DMS153 treated with DMSO at 0.1 percent for 48 hours (cell line): ENCODE results near the gene TMEM51.

Source experiments
- DNase-seq: peaks from one replicate; lab custom pipeline; 2025; ENCODE audit not compliant: unreplicated experiment; lab: John Stamatoyannopoulos, UW

Gene TMEM51

GRCh38 chr1:15152318-15153183 lies 996 bp upstream of the TMEM51 start:
- peak; percentile 80 for DNase-seq

GRCh38 chr1:15153842-15154479 lies 414 bp downstream of the TMEM51 start:
- peak; percentile 41 for DNase-seq

- DNase-seq = no peak
Observed at GRCh38 chr1:15154480-15155036, 1.0 kb downstream of the TMEM51 start.

- DNase-seq = no peak
Observed at GRCh38 chr1:15155191-15155590, 1.6 kb downstream of the TMEM51 start.

- DNase-seq = no peak
Observed at GRCh38 chr1:15155888-15156741, 2.6 kb downstream of the TMEM51 start.

GRCh38 chr1:15156807-15157380 lies 3.3 kb downstream of the TMEM51 start:
- DNase-seq = no peak

- no peak for DNase-seq
Observed at GRCh38 chr1:15157524-15158399, 4.2 kb downstream of the TMEM51 start.

GRCh38 chr1:15158506-15159165 lies 5.1 kb downstream of the TMEM51 start:
- DNase-seq = no peak

- no peak for DNase-seq
Observed at GRCh38 chr1:15159166-15159555, 5.6 kb downstream of the TMEM51 start.

- no peak for DNase-seq
Observed at GRCh38 chr1:15160626-15161025, 7.1 kb downstream of the TMEM51 start.

GRCh38 chr1:15167386-15167785 lies 13.8 kb downstream of the TMEM51 start:
- DNase-seq = no peak

GRCh38 chr1:15168479-15168878 lies 14.9 kb downstream of the TMEM51 start:
- DNase-seq = no peak

GRCh38 chr1:15170071-15170470 lies 16.5 kb downstream of the TMEM51 start:
- DNase-seq = no peak

GRCh38 chr1:15171271-15171908 lies 17.8 kb downstream of the TMEM51 start:
- no peak for DNase-seq

- no peak for DNase-seq
Observed at GRCh38 chr1:15172405-15173259, 19.1 kb downstream of the TMEM51 start.

GRCh38 chr1:15173863-15174614 lies 20.5 kb downstream of the TMEM51 start:
- no peak for DNase-seq

- no peak for DNase-seq
Observed at GRCh38 chr1:15174615-15174983, 21.1 kb downstream of the TMEM51 start.
